Measurements from ENCODE around the gene KCNG1.

The KCNG1 gene

GRCh38 chr20:51028616-51029212, 5.8 kb upstream of the KCNG1 start:
- H3K4me3 ChIP-seq (ENCODE audit: low read depth, low read length) = no peak overlapping the region
- DNase-seq (ENCODE audit: low read depth) = no peak
- peak; percentile 16; the same call in 1 of the 2 replicates for TF ChIP-seq CTCF (IDR thresholded peaks at IDR 0.05; ENCODE audit: control insufficient read depth, extremely low read depth, insufficient read depth)

- TF ChIP-seq CTCF (IDR thresholded peaks at IDR 0.05; ENCODE audit: control insufficient read depth, extremely low read depth, insufficient read depth) = no peak
- H3K4me3 ChIP-seq (ENCODE audit: low read depth, low read length) = no peak overlapping the region
- no peak for DNase-seq (ENCODE audit: low read depth)
Observed at GRCh38 chr20:51027035-51027795, 4.3 kb upstream of the KCNG1 start.

GRCh38 chr20:51026269-51026668, 3.4 kb upstream of the KCNG1 start:
- no peak overlapping the region for H3K4me3 ChIP-seq (ENCODE audit: low read depth, low read length)
- peak; percentile 17 for DNase-seq (ENCODE audit: low read depth)
- no peak for TF ChIP-seq CTCF (IDR thresholded peaks at IDR 0.05; ENCODE audit: control insufficient read depth, extremely low read depth, insufficient read depth)

- DNase-seq (ENCODE audit: low read depth) = no peak
- H3K4me3 ChIP-seq (ENCODE audit: low read depth, low read length) = no peak overlapping the region
- no peak for TF ChIP-seq CTCF (IDR thresholded peaks at IDR 0.05; ENCODE audit: control insufficient read depth, extremely low read depth, insufficient read depth)
Observed at GRCh38 chr20:51024761-51025160, 1.9 kb upstream of the KCNG1 start.

- TF ChIP-seq CTCF (IDR thresholded peaks at IDR 0.05; ENCODE audit: control insufficient read depth, extremely low read depth, insufficient read depth) = no peak
- H3K4me3 ChIP-seq (ENCODE audit: low read depth, low read length) = peak overlapping the region; percentile 64
- DNase-seq (ENCODE audit: low read depth) = no peak
Observed at GRCh38 chr20:51023617-51024155, 779 bp upstream of the KCNG1 start.

- TF ChIP-seq CTCF (IDR thresholded peaks at IDR 0.05; ENCODE audit: control insufficient read depth, extremely low read depth, insufficient read depth) = no peak
- no peak for DNase-seq (ENCODE audit: low read depth)
- peak overlapping the region; percentile 64 for H3K4me3 ChIP-seq (ENCODE audit: low read depth, low read length)
Observed at GRCh38 chr20:51022227-51022802, 592 bp downstream of the KCNG1 start.
